ENCODE measurements around the gene NENF. TPM values are rescaled to one million over a fixed set of nuclear protein-coding genes. Genes with fewer than 3 reads are reported as not detected.

Gene NENF
- total and polyA plus RNA-seq, 3 donors from 2014 or later, result 33.9 to 54.6 (median 41.6) TPM

- TF ChIP-seq CTCF (IDR thresholded peaks at IDR 0.05) (no peak), POLR2A (IDR thresholded peaks at IDR 0.05) (no peak)
- WGBS, 2 donors, result 76 to 80% methylated on average over 5 of the region's 5 CpGs
- intact Hi-C loops (cut with DNase I; ENCODE audit: low total_unique reads), result no loop called here
- Histone ChIP-seq H3K4me1 (no peaks in the 10 kb centered on the region), H3K9me3 (no peaks in the 10 kb centered on the region), H3K27ac (no peak overlapping the region), H3K36me3 (ENCODE audit: low read depth, missing control alignments) (no peaks in the 10 kb centered on the region), H3K27me3 (no peaks in the 10 kb centered on the region), H3K4me3 (no peak overlapping the region)
- no peak for DNase-seq
Observed at GRCh38 chr1:212428496-212428895, 4.2 kb upstream of the NENF start.

- H3K36me3 ChIP-seq (ENCODE audit: low read depth, missing control alignments), result no peaks in the 10 kb centered on the region
- DNase-seq, result no peak
- no peak overlapping the region for H3K27ac ChIP-seq
- intact Hi-C loops (cut with DNase I; ENCODE audit: low total_unique reads), result no loop called here
- H3K9me3 ChIP-seq, result no peaks in the 10 kb centered on the region
- TF ChIP-seq POLR2A (IDR thresholded peaks at IDR 0.05) (no peak), CTCF (IDR thresholded peaks at IDR 0.05) (no peak)
- H3K4me3 ChIP-seq, result no peak overlapping the region
- H3K27me3 ChIP-seq, result no peaks in the 10 kb centered on the region
- no peaks in the 10 kb centered on the region for H3K4me1 ChIP-seq
- 87% methylated on average over 2 of the region's 2 CpGs for WGBS, 2 donors
Observed at GRCh38 chr1:212430416-212430815, 2.3 kb upstream of the NENF start.

- no peaks in the 10 kb centered on the region for H3K36me3 ChIP-seq (ENCODE audit: low read depth, missing control alignments)
- no peaks in the 10 kb centered on the region for H3K4me1 ChIP-seq
- 84 to 87% methylated on average over 3 of the region's 3 CpGs for WGBS, 2 donors
- TF ChIP-seq CTCF (IDR thresholded peaks at IDR 0.05) (no peak), POLR2A (IDR thresholded peaks at IDR 0.05) (no peak)
- H3K4me3 ChIP-seq, result no peak overlapping the region
- no peak for DNase-seq
- no peak overlapping the region for H3K27ac ChIP-seq
- H3K27me3 ChIP-seq, result no peaks in the 10 kb centered on the region
- H3K9me3 ChIP-seq, result no peaks in the 10 kb centered on the region
- intact Hi-C loops (cut with DNase I; ENCODE audit: low total_unique reads), result no loop called here
Observed at GRCh38 chr1:212430955-212431394, 1.7 kb upstream of the NENF start.

- Histone ChIP-seq H3K4me3 (no peak overlapping the region), H3K9me3 (no peaks in the 10 kb centered on the region), H3K4me1 (no peaks in the 10 kb centered on the region), H3K27ac (no peak overlapping the region), H3K36me3 (ENCODE audit: low read depth, missing control alignments) (no peaks in the 10 kb centered on the region), H3K27me3 (no peaks in the 10 kb centered on the region)
- TF ChIP-seq CTCF (IDR thresholded peaks at IDR 0.05), result no peak
- no peak for TF ChIP-seq POLR2A (IDR thresholded peaks at IDR 0.05)
- intact Hi-C loops (cut with DNase I; ENCODE audit: low total_unique reads), result no loop called here
- DNase-seq, result no peak
- 82 to 85% methylated on average over 9 of the region's 9 CpGs for WGBS, 2 donors
Observed at GRCh38 chr1:212431644-212432043, 1.1 kb upstream of the NENF start.

- Histone ChIP-seq H3K4me3 (peak overlapping the region; percentile 75 to 81), H3K27me3 (no peaks in the 10 kb centered on the region), H3K4me1 (no peaks in the 10 kb centered on the region), H3K9me3 (no peaks in the 10 kb centered on the region), H3K27ac (peak overlapping the region; percentile 39 to 84), H3K36me3 (ENCODE audit: low read depth, missing control alignments) (no peaks in the 10 kb centered on the region)
- intact Hi-C loops (cut with DNase I; ENCODE audit: low total_unique reads), result no loop called here
- no peak for DNase-seq
- TF ChIP-seq CTCF (IDR thresholded peaks at IDR 0.05) (no peak), POLR2A (IDR thresholded peaks at IDR 0.05) (no peak)
- WGBS, 2 donors, result 14 to 22% methylated on average over 5 of the region's 5 CpGs
Observed at GRCh38 chr1:212432272-212432660, 454 bp upstream of the NENF start.
